Hepatocyte (in vitro differentiated cells): ENCODE data around the gene IL4I1. TPM values are rescaled to one million over a fixed set of nuclear protein-coding genes. Genes with fewer than 3 reads are reported as not detected.

Experiments
- DNase-seq: peaks from one replicate; pipeline ENCODE4 v3.0.0-alpha.2; 2016; ENCODE audit warnings: low spot score
- H2AFZ ChIP-seq: fragments of 200-600 bp; sonication (generic); 2 replicates; pipeline ENCODE4 v1.6.0; 2016; ENCODE audit warnings: antibody characterized with exemption, mild to moderate bottlenecking
- H3K27ac ChIP-seq: fragments of 200-600 bp; sonication (generic); 2 replicates; pipeline ENCODE4 v1.5.1; 2016; ENCODE audit warnings: mild to moderate bottlenecking
- H3K27me3 ChIP-seq: fragments of 200-600 bp; sonication (generic); 2 replicates; pipeline ENCODE4 v1.6.1; 2016
- H3K36me3 ChIP-seq: fragments of 200-600 bp; sonication (generic); replicated peaks from 2 replicates; pipeline ENCODE4 v1.5.1; 2016; ENCODE audit warnings: low read depth; ENCODE audit not compliant: insufficient read depth
- H3K4me1 ChIP-seq: fragments of 200-600 bp; sonication (generic); 2 replicates; pipeline ENCODE4 v1.5.1; 2016; ENCODE audit warnings: mild to moderate bottlenecking, moderate library complexity; ENCODE audit not compliant: insufficient read depth
- H3K4me2 ChIP-seq: fragments of 200-600 bp; sonication (generic); 2 replicates; pipeline ENCODE4 v1.6.0; 2016
- H3K4me3 ChIP-seq: fragments of 200-600 bp; sonication (generic); 2 replicates; pipeline ENCODE4 v1.5.1; 2016; ENCODE audit warnings: mild to moderate bottlenecking
- H3K79me2 ChIP-seq: fragments of 200-600 bp; sonication (generic); 2 replicates; pipeline ENCODE4 v1.6.0; 2017; ENCODE audit warnings: mild to moderate bottlenecking
- H3K9me2 ChIP-seq: fragments of 200-600 bp; sonication (generic); replicated peaks from 2 replicates; pipeline ENCODE4 v1.6.0; 2017; ENCODE audit warnings: mild to moderate bottlenecking; ENCODE audit not compliant: insufficient read depth
- H3K9me3 ChIP-seq: fragments of 200-600 bp; sonication (generic); 2 replicates; pipeline ENCODE4 v1.5.1; 2016; ENCODE audit warnings: low read depth, mild to moderate bottlenecking
- H4K20me1 ChIP-seq: fragments of 200-600 bp; sonication (generic); 2 replicates; pipeline ENCODE4 v1.6.0; 2016; ENCODE audit warnings: mild to moderate bottlenecking; ENCODE audit not compliant: insufficient read depth, poor library complexity, severe bottlenecking
- EZH2 ChIP-seq: fragments of 200-600 bp; sonication (generic); IDR thresholded peaks from 2 replicates; pipeline ENCODE4 v1.6.1; 2016; ENCODE audit warnings: antibody characterized with exemption, mild to moderate bottlenecking, borderline replicate concordance
- EZH2phosphoT487 ChIP-seq: fragments of 200-600 bp; sonication (generic); IDR thresholded peaks from one replicate; pipeline ENCODE4 v1.6.1; 2018; ENCODE audit warnings: antibody characterized with exemption, mild to moderate bottlenecking, low read depth, moderate library complexity; ENCODE audit not compliant: unreplicated experiment, severe bottlenecking
- WGBS: methylation state at CpG from one replicate; pipeline ENCODE4 v1.1.6; 2016; ENCODE audit warnings: low lambda C conversion rate; ENCODE audit errors: missing lambda C conversion rate; 5-methylcytosine and 5-hydroxymethylcytosine counted together
- microRNA-seq: library from miRNA; unstranded; fragments of <30 nt; microRNA quantifications from one replicate; pipeline ENCODE4, GENCODE V29; 2017
- polyA plus RNA-seq: library from polyadenylated mRNA; unstranded; fragments of >200 nt; fragmentation: Nextera tagmentation; extraction: Ambion mirVana; gene quantifications from 2 replicates; pipeline ENCODE4 v1.2.1, GENCODE V29; 2016
- small RNA-seq: library from RNA; depleted of rRNA; stranded (forward); fragments of <200 nt; gene quantifications from one replicate; pipeline ENCODE3, GENCODE V24; 2014
- total RNA-seq: library from RNA; depleted of rRNA; stranded (reverse); fragments of >200 nt; gene quantifications from 2 replicates; pipeline ENCODE4 v1.2.3, GENCODE V29; 2014
- TF ChIP-seq, protein P1 (sequence below): fragments of 200-600 bp; sonication (generic); IDR thresholded peaks from 2 replicates; pipeline ENCODE4 v1.5.1; 2016; ENCODE audit warnings: antibody characterized with exemption, mild to moderate bottlenecking; ENCODE audit not compliant: poor library complexity

IL4I1 gene
- total and polyA plus RNA-seq, 2 experiments from 2014 or later: 0.33 to 0.60 TPM

- H2AFZ ChIP-seq: no peak overlapping the region
- no peaks in the 10 kb centered on the region for H3K36me3 ChIP-seq
- no peaks in the 10 kb centered on the region for H4K20me1 ChIP-seq
- H3K79me2 ChIP-seq: no peaks in the 10 kb centered on the region
- no peaks in the 10 kb centered on the region for H3K4me1 ChIP-seq
- no peak for DNase-seq
- H3K4me3 ChIP-seq: no peak overlapping the region
- no peak overlapping the region for H3K4me2 ChIP-seq
- WGBS: 76% methylated on average over 11 of the region's 11 CpGs
- H3K27me3 ChIP-seq: no peaks in the 10 kb centered on the region
- no peak overlapping the region for H3K27ac ChIP-seq
- no peaks in the 10 kb centered on the region for H3K9me2 ChIP-seq
- H3K9me3 ChIP-seq: no peaks in the 10 kb centered on the region
- TF ChIP-seq EZH2 (no peak), EZH2phosphoT487 (no peak)
- TF ChIP-seq, protein P1, sequence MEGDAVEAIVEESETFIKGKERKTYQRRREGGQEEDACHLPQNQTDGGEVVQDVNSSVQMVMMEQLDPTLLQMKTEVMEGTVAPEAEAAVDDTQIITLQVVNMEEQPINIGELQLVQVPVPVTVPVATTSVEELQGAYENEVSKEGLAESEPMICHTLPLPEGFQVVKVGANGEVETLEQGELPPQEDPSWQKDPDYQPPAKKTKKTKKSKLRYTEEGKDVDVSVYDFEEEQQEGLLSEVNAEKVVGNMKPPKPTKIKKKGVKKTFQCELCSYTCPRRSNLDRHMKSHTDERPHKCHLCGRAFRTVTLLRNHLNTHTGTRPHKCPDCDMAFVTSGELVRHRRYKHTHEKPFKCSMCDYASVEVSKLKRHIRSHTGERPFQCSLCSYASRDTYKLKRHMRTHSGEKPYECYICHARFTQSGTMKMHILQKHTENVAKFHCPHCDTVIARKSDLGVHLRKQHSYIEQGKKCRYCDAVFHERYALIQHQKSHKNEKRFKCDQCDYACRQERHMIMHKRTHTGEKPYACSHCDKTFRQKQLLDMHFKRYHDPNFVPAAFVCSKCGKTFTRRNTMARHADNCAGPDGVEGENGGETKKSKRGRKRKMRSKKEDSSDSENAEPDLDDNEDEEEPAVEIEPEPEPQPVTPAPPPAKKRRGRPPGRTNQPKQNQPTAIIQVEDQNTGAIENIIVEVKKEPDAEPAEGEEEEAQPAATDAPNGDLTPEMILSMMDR: no peak
These were observed 56.4 kb downstream of the IL4I1 start for GRCh38 chr19:49840321-49840720.

DNA sequence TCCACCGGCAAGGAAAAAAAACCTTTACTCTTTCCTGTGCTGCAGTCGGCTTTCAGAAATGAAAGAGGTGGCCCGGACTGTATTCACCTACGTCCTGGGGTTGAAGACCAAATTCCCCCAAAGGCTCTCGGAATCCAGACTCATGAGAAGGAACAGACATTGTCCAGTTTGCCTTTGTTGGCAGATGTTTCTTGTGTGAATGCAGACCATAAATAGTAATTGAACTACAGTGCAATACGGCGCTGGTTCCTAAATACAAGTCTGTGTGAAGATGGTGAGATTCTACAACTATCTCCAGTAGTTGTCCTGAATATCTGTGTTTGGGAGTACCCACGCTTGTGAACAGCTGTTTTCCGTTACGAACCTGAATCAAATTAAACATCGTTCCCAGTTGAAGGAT is 57.0 kb downstream of the IL4I1 start:
- Histone ChIP-seq H3K9me2 (no peaks in the 10 kb centered on the region), H3K4me3 (no peak overlapping the region), H3K79me2 (no peaks in the 10 kb centered on the region), H3K27ac (no peak overlapping the region), H3K36me3 (no peaks in the 10 kb centered on the region), H3K4me1 (no peaks in the 10 kb centered on the region), H3K9me3 (no peaks in the 10 kb centered on the region), H3K27me3 (no peaks in the 10 kb centered on the region), H3K4me2 (no peak overlapping the region), H2AFZ (no peak overlapping the region), H4K20me1 (no peaks in the 10 kb centered on the region)
- WGBS: 87% methylated on average over 11 of the region's 11 CpGs
- no peak for DNase-seq
- TF ChIP-seq EZH2 (no peak), EZH2phosphoT487 (no peak)
- TF ChIP-seq, protein P1: no peak

Small RNA genes within 50 kb of the gene (microRNA-seq; reads per million reads assigned to microRNA genes)
- gene MIR4749: 16.5 reads per million, percentile 35 among the genes with 10 or more reads in this experiment
- 6.3 reads per million, percentile 15 among the genes with 10 or more reads in this experiment for gene MIR4750

Small RNA genes within 50 kb of the gene (small RNA-seq; reads per million reads assigned to genes)
- gene MIR4749: not detected

Other genes starting within 250 kb of the IL4I1 start
- 39.2 and 55.6 TPM in 2 replicates for gene IRF3, start 231.0 kb downstream of the IL4I1 start, total RNA-seq
- gene IRF3, start 231.0 kb downstream of the IL4I1 start, polyA plus RNA-seq: 38.8 and 41.8 TPM in 2 replicates
- gene BCL2L12, start 231.0 kb downstream of the IL4I1 start, total RNA-seq: 4.9 and 13.8 TPM in 2 replicates
- gene BCL2L12, start 231.0 kb downstream of the IL4I1 start, polyA plus RNA-seq: 28.3 and 32.5 TPM in 2 replicates
- 189 and 195 TPM in 2 replicates for gene PRMT1, start 219.6 kb downstream of the IL4I1 start, total RNA-seq
- 175 and 180 TPM in 2 replicates for gene PRMT1, start 219.6 kb downstream of the IL4I1 start, polyA plus RNA-seq
- gene ADM5, start 207.3 kb downstream of the IL4I1 start, total RNA-seq: 0.12 and 0.50 TPM in 2 replicates
- gene ADM5, start 207.3 kb downstream of the IL4I1 start, polyA plus RNA-seq: not detected in 2 replicates
- gene CPT1C, start 205.8 kb downstream of the IL4I1 start, total RNA-seq: 6.2 and 6.7 TPM in 2 replicates
- gene CPT1C, start 205.8 kb downstream of the IL4I1 start, polyA plus RNA-seq: 6.8 and 10.0 TPM in 2 replicates
- gene TSKS, start 133.6 kb downstream of the IL4I1 start, total RNA-seq: not detected in 2 replicates
- gene TSKS, start 133.6 kb downstream of the IL4I1 start, polyA plus RNA-seq: not detected in 2 replicates
- gene AP2A1, start 129.9 kb downstream of the IL4I1 start, total RNA-seq: 59.3 and 64.8 TPM in 2 replicates
- gene AP2A1, start 129.9 kb downstream of the IL4I1 start, polyA plus RNA-seq: 60.4 and 62.1 TPM in 2 replicates
- 19.5 and 20.5 TPM in 2 replicates for gene FUZ, start 83.6 kb downstream of the IL4I1 start, total RNA-seq
- gene FUZ, start 83.6 kb downstream of the IL4I1 start, polyA plus RNA-seq: 20.4 and 24.2 TPM in 2 replicates
- 23.0 and 29.6 TPM in 2 replicates for gene MED25, start 78.6 kb downstream of the IL4I1 start, total RNA-seq
- gene MED25, start 78.6 kb downstream of the IL4I1 start, polyA plus RNA-seq: 83.9 and 100 TPM in 2 replicates
- 76.4 and 114 TPM in 2 replicates for gene PTOV1, start 45.7 kb downstream of the IL4I1 start, total RNA-seq
- 294 and 305 TPM in 2 replicates for gene PTOV1, start 45.7 kb downstream of the IL4I1 start, polyA plus RNA-seq
- gene PNKP, start 29.3 kb downstream of the IL4I1 start, total RNA-seq: 16.1 and 27.0 TPM in 2 replicates
- gene PNKP, start 29.3 kb downstream of the IL4I1 start, polyA plus RNA-seq: 68.6 and 84.4 TPM in 2 replicates
- 15.6 and 16.3 TPM in 2 replicates for gene AKT1S1, start 19.5 kb downstream of the IL4I1 start, total RNA-seq
- gene AKT1S1, start 19.5 kb downstream of the IL4I1 start, polyA plus RNA-seq: 73.0 and 74.5 TPM in 2 replicates
- gene TBC1D17, start 19.2 kb downstream of the IL4I1 start, total RNA-seq: 10.7 and 13.4 TPM in 2 replicates
- gene TBC1D17, start 19.2 kb downstream of the IL4I1 start, polyA plus RNA-seq: 52.8 and 55.1 TPM in 2 replicates
- gene ATF5, start 32.3 kb upstream of the IL4I1 start, total RNA-seq: 19.8 and 34.4 TPM in 2 replicates
- 16.1 and 23.8 TPM in 2 replicates for gene ATF5, start 32.3 kb upstream of the IL4I1 start, polyA plus RNA-seq
- 21.3 and 33.8 TPM in 2 replicates for gene NUP62, start 32.6 kb upstream of the IL4I1 start, total RNA-seq
- gene NUP62, start 32.6 kb upstream of the IL4I1 start, polyA plus RNA-seq: 33.5 and 34.0 TPM in 2 replicates
- 15.8 and 21.2 TPM in 2 replicates for gene SIGLEC11, start 64.3 kb upstream of the IL4I1 start, total RNA-seq
- 3.9 and 6.0 TPM in 2 replicates for gene SIGLEC11, start 64.3 kb upstream of the IL4I1 start, polyA plus RNA-seq
- 36.7 and 39.7 TPM in 2 replicates for gene VRK3, start 128.5 kb upstream of the IL4I1 start, total RNA-seq
- gene VRK3, start 128.5 kb upstream of the IL4I1 start, polyA plus RNA-seq: 41.8 and 42.3 TPM in 2 replicates
- gene ZNF473, start 129.1 kb upstream of the IL4I1 start, total RNA-seq: 5.3 and 8.0 TPM in 2 replicates
- 2.5 and 4.4 TPM in 2 replicates for gene ZNF473, start 129.1 kb upstream of the IL4I1 start, polyA plus RNA-seq